A673 (cell line): ENCODE data around the gene SLCO2A1.

Experiments
- CTCF ChIP-seq: fragments of 300-800, 200-600 bp; sonication (generic); conservative IDR thresholded peaks from 2 replicates; pipeline ENCODE4 v1.5.1; 2017; ENCODE audit warnings: low read depth, mild to moderate bottlenecking, antibody characterized with exemption, low read length, moderate library complexity, mixed read lengths
- EZH2 ChIP-seq: fragments of 200-600 bp; sonication (generic); IDR thresholded peaks from 2 replicates; pipeline ENCODE4 v1.6.1; 2017; ENCODE audit warnings: borderline replicate concordance, low read depth, mild to moderate bottlenecking, mixed read lengths, antibody characterized with exemption, low read length; ENCODE audit not compliant: poor library complexity, severe bottlenecking

DNA sequence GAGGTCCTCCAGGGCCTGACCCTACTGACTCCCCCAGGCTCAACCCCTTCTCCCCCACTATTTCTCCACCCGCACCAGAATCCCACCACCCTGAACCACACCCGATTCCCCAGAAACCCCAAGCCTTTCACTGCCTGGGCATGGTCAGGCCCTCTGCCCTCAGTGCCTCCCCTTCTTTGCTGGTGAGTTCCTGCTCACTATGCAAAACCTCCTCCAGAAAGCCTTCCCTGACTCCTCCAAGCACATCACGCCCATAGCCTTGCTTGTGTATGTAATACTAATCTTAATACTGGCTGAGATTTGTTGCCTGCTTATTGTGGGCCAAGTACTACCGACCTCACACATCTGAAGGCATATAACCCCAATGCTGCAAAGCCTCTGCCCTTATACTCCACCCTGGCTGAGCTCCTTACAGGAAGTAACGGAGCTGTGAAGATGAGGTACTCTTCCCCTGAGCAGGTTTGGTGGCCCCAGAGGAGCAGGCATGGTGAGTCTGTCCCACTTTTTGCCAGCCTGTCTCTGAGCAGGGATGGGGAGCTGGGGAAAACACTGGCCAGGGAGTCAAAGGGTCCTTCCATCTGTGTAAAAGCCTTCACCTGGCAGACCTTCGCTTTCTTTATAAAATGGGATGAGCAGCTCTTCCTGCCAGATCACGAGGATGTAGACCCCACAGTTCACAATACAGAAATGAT, 143.5 kb downstream of the SLCO2A1 start:
- TF ChIP-seq CTCF (no peak), EZH2 (no peak)
